Measurements from ENCODE around the gene PRKG1.

PRKG1 gene

GRCh38 chr10:51085204-51085603, 10.9 kb downstream of the PRKG1 start:
- Mint-ChIP-seq H3K36me3 (ENCODE audit: low read depth) (no peaks in the 10 kb centered on the region), H3K4me3 (no peak overlapping the region), H3K4me1 (no peaks in the 10 kb centered on the region), H3K27ac (no peak overlapping the region), H3K27me3 (peaks cover 2% of the 10 kb centered on the region), H3K9me3 (no peaks in the 10 kb centered on the region)
- ATAC-seq = no peak
- DNase-seq = no peak

- DNase-seq (no peak), ATAC-seq (no peak)
- no peaks in the 10 kb centered on the region for H3K9me3 Mint-ChIP-seq
- no peaks in the 10 kb centered on the region for H3K27me3 Mint-ChIP-seq
- H3K4me3 Mint-ChIP-seq = no peak overlapping the region
- no peaks in the 10 kb centered on the region for H3K36me3 Mint-ChIP-seq (ENCODE audit: low read depth)
- no peak overlapping the region for H3K27ac Mint-ChIP-seq
- H3K4me1 Mint-ChIP-seq = no peaks in the 10 kb centered on the region
These were observed 12.4 kb downstream of the PRKG1 start for GRCh38 chr10:51086710-51087109.

GRCh38 chr10:51087114-51087513, 12.8 kb downstream of the PRKG1 start:
- Mint-ChIP-seq H3K9me3 (no peaks in the 10 kb centered on the region), H3K4me3 (no peak overlapping the region), H3K36me3 (ENCODE audit: low read depth) (no peaks in the 10 kb centered on the region), H3K27ac (no peak overlapping the region), H3K4me1 (no peaks in the 10 kb centered on the region), H3K27me3 (no peaks in the 10 kb centered on the region)
- DNase-seq (no peak), ATAC-seq (no peak)

- no peak overlapping the region for H3K4me3 Mint-ChIP-seq
- no peaks in the 10 kb centered on the region for H3K27me3 Mint-ChIP-seq
These were observed 15.9 kb downstream of the PRKG1 start for GRCh38 chr10:51090190-51090589.

GRCh38 chr10:51092402-51092801, 18.1 kb downstream of the PRKG1 start:
- no peak overlapping the region for H3K27ac Mint-ChIP-seq
- no peaks in the 10 kb centered on the region for H3K27me3 Mint-ChIP-seq
- H3K4me1 Mint-ChIP-seq = no peaks in the 10 kb centered on the region
- ATAC-seq (no peak), DNase-seq (no peak)
- no peaks in the 10 kb centered on the region for H3K36me3 Mint-ChIP-seq (ENCODE audit: low read depth)
- H3K9me3 Mint-ChIP-seq = no peaks in the 10 kb centered on the region
- no peak overlapping the region for H3K4me3 Mint-ChIP-seq

More at GRCh38 chr10:51090190-51090589, 15.9 kb downstream of the PRKG1 start:
- no peak for ATAC-seq
- DNase-seq = no peak
- Mint-ChIP-seq H3K9me3 (no peaks in the 10 kb centered on the region), H3K4me1 (no peaks in the 10 kb centered on the region), H3K36me3 (ENCODE audit: low read depth) (no peaks in the 10 kb centered on the region), H3K27ac (no peak overlapping the region)

GRCh38 chr10:51095444-51095843, 21.2 kb downstream of the PRKG1 start:
- no peaks in the 10 kb centered on the region for H3K27me3 Mint-ChIP-seq
- H3K4me1 Mint-ChIP-seq = no peaks in the 10 kb centered on the region
- H3K36me3 Mint-ChIP-seq (ENCODE audit: low read depth) = no peaks in the 10 kb centered on the region
- no peak overlapping the region for H3K4me3 Mint-ChIP-seq
- no peak for DNase-seq
- H3K9me3 Mint-ChIP-seq = no peaks in the 10 kb centered on the region
- H3K27ac Mint-ChIP-seq = no peak overlapping the region
- no peak for ATAC-seq

GRCh38 chr10:51097546-51097945, 23.3 kb downstream of the PRKG1 start:
- Mint-ChIP-seq H3K36me3 (ENCODE audit: low read depth) (no peaks in the 10 kb centered on the region), H3K27me3 (no peaks in the 10 kb centered on the region), H3K4me1 (no peaks in the 10 kb centered on the region), H3K27ac (no peak overlapping the region), H3K4me3 (no peak overlapping the region), H3K9me3 (no peaks in the 10 kb centered on the region)
- DNase-seq (no peak), ATAC-seq (no peak)

- Mint-ChIP-seq H3K27me3 (no peaks in the 10 kb centered on the region), H3K4me1 (no peaks in the 10 kb centered on the region), H3K27ac (no peak overlapping the region), H3K36me3 (ENCODE audit: low read depth) (no peaks in the 10 kb centered on the region), H3K9me3 (no peaks in the 10 kb centered on the region), H3K4me3 (no peak overlapping the region)
- DNase-seq (no peak), ATAC-seq (no peak)
These were observed 25.9 kb downstream of the PRKG1 start for GRCh38 chr10:51100221-51100620.

GRCh38 chr10:51103554-51104217, 29.4 kb downstream of the PRKG1 start:
- Mint-ChIP-seq H3K9me3 (no peaks in the 10 kb centered on the region), H3K36me3 (ENCODE audit: low read depth) (no peaks in the 10 kb centered on the region), H3K27me3 (no peaks in the 10 kb centered on the region), H3K4me3 (no peak overlapping the region), H3K27ac (no peak overlapping the region), H3K4me1 (no peaks in the 10 kb centered on the region)
- DNase-seq (no peak), ATAC-seq (no peak)

GRCh38 chr10:51106311-51106945, 32.1 kb downstream of the PRKG1 start:
- Mint-ChIP-seq H3K4me3 (no peak overlapping the region), H3K27ac (no peak overlapping the region), H3K27me3 (no peaks in the 10 kb centered on the region), H3K36me3 (ENCODE audit: low read depth) (no peaks in the 10 kb centered on the region), H3K4me1 (no peaks in the 10 kb centered on the region), H3K9me3 (no peaks in the 10 kb centered on the region)
- DNase-seq (no peak), ATAC-seq (no peak)

- Mint-ChIP-seq H3K4me3 (no peak overlapping the region), H3K36me3 (ENCODE audit: low read depth) (no peaks in the 10 kb centered on the region), H3K27ac (no peak overlapping the region), H3K4me1 (no peaks in the 10 kb centered on the region), H3K27me3 (no peaks in the 10 kb centered on the region), H3K9me3 (no peaks in the 10 kb centered on the region)
- DNase-seq (no peak), ATAC-seq (no peak)
These were observed 34.1 kb downstream of the PRKG1 start for GRCh38 chr10:51108406-51108805.

GRCh38 chr10:51109801-51110533, 35.7 kb downstream of the PRKG1 start:
- DNase-seq (no peak), ATAC-seq (no peak)
- Mint-ChIP-seq H3K9me3 (no peaks in the 10 kb centered on the region), H3K36me3 (ENCODE audit: low read depth) (no peaks in the 10 kb centered on the region), H3K27me3 (no peaks in the 10 kb centered on the region), H3K27ac (no peak overlapping the region), H3K4me3 (no peak overlapping the region), H3K4me1 (no peaks in the 10 kb centered on the region)

GRCh38 chr10:51112013-51112412, 37.7 kb downstream of the PRKG1 start:
- no peaks in the 10 kb centered on the region for H3K9me3 Mint-ChIP-seq

GRCh38 chr10:51113007-51113406, 38.7 kb downstream of the PRKG1 start:
- Mint-ChIP-seq H3K27ac (no peak overlapping the region), H3K27me3 (no peaks in the 10 kb centered on the region), H3K4me1 (no peaks in the 10 kb centered on the region), H3K36me3 (ENCODE audit: low read depth) (no peaks in the 10 kb centered on the region), H3K9me3 (no peaks in the 10 kb centered on the region), H3K4me3 (no peak overlapping the region)
- DNase-seq = no peak
- no peak for ATAC-seq

More at GRCh38 chr10:51112013-51112412, 37.7 kb downstream of the PRKG1 start:
- H3K27ac Mint-ChIP-seq = no peak overlapping the region
- no peak for DNase-seq
- no peaks in the 10 kb centered on the region for H3K27me3 Mint-ChIP-seq
- ATAC-seq = no peak
- H3K36me3 Mint-ChIP-seq (ENCODE audit: low read depth) = no peaks in the 10 kb centered on the region
- H3K4me1 Mint-ChIP-seq = no peaks in the 10 kb centered on the region
- no peak overlapping the region for H3K4me3 Mint-ChIP-seq

GRCh38 chr10:51117053-51117660, 42.9 kb downstream of the PRKG1 start:
- Mint-ChIP-seq H3K9me3 (no peaks in the 10 kb centered on the region), H3K27me3 (no peaks in the 10 kb centered on the region), H3K36me3 (ENCODE audit: low read depth) (no peaks in the 10 kb centered on the region), H3K4me1 (no peaks in the 10 kb centered on the region), H3K4me3 (no peak overlapping the region), H3K27ac (no peak overlapping the region)
- no peak for DNase-seq
- no peak for ATAC-seq

Data from activated naive CD8-positive, alpha-beta T cell treated with anti-CD3 and anti-CD28 coated beads, Interleukin-2, amount 50 U/mL, for 24 hours (primary cell).